ENCODE data around the gene SNHG17.

DNA sequence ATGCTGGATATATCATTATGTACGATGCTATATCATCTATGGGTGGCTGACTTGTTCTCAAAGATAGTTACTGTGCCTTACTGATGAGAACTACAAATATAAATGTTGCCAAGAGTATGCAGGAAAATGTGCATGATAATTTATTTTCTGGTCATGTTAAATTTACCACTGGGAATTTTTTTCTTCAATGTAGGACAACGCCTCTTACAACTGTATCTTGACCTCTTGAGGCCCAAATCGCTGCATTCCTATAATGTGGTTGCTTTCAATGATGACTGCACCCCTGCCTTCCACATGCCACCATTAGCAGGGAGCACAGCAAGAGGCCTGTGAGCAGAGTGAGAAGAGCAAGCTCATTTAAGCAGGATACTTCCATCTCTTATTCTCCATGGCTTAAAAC is 31.9 kb upstream of the SNHG17 start:
- TF ChIP-seq, protein P1, sequence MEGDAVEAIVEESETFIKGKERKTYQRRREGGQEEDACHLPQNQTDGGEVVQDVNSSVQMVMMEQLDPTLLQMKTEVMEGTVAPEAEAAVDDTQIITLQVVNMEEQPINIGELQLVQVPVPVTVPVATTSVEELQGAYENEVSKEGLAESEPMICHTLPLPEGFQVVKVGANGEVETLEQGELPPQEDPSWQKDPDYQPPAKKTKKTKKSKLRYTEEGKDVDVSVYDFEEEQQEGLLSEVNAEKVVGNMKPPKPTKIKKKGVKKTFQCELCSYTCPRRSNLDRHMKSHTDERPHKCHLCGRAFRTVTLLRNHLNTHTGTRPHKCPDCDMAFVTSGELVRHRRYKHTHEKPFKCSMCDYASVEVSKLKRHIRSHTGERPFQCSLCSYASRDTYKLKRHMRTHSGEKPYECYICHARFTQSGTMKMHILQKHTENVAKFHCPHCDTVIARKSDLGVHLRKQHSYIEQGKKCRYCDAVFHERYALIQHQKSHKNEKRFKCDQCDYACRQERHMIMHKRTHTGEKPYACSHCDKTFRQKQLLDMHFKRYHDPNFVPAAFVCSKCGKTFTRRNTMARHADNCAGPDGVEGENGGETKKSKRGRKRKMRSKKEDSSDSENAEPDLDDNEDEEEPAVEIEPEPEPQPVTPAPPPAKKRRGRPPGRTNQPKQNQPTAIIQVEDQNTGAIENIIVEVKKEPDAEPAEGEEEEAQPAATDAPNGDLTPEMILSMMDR (IDR thresholded peaks at IDR 0.05): no peak
- TF ChIP-seq POLR2A (IDR thresholded peaks at IDR 0.05): no peak
